ENCODE measurements around the gene PRLH. TPM values are rescaled to one million over a fixed set of nuclear protein-coding genes. Genes with fewer than 3 reads are reported as not detected.

PRLH gene
- total RNA-seq, 6 experiments from 2014 or later = not detected

- Mint-ChIP-seq H3K4me1 (ENCODE audit: low read depth) (peaks cover 23% of the 10 kb centered on the region), H3K4me3 (no peak overlapping the region), H3K9me3 (no peaks in the 10 kb centered on the region), H3K27me3 (ENCODE audit: insufficient read depth) (no peaks in the 10 kb centered on the region; the same call in 1 of the 2 replicates), H3K36me3 (ENCODE audit: low read depth) (peaks cover 42% of the 10 kb centered on the region), H3K27ac (no peak overlapping the region)
- TF ChIP-seq CTCF (IDR thresholded peaks at IDR 0.05) = no peak
- DNase-seq = no peak
These were observed 35.6 kb upstream of the PRLH start for GRCh38 chr2:237530472-237531433.

GRCh38 chr2:237532160-237532559, 34.2 kb upstream of the PRLH start:
- H3K4me1 Mint-ChIP-seq (ENCODE audit: low read depth) = peaks cover 23% of the 10 kb centered on the region
- H3K9me3 Mint-ChIP-seq = no peaks in the 10 kb centered on the region
- no peak overlapping the region for H3K27ac Mint-ChIP-seq
- peaks cover 35% of the 10 kb centered on the region for H3K36me3 Mint-ChIP-seq (ENCODE audit: low read depth)
- H3K4me3 Mint-ChIP-seq = no peak overlapping the region
- H3K27me3 Mint-ChIP-seq (ENCODE audit: insufficient read depth) = no peaks in the 10 kb centered on the region; the same call in 1 of the 2 replicates
- no peak for DNase-seq
- TF ChIP-seq CTCF (IDR thresholded peaks at IDR 0.05) = no peak

GRCh38 chr2:237533668-237534161, 32.7 kb upstream of the PRLH start:
- no peaks in the 10 kb centered on the region; the same call in 1 of the 2 replicates for H3K27me3 Mint-ChIP-seq (ENCODE audit: insufficient read depth)
- no peak for DNase-seq
- peaks cover 23% of the 10 kb centered on the region for H3K4me1 Mint-ChIP-seq (ENCODE audit: low read depth)
- H3K9me3 Mint-ChIP-seq = no peaks in the 10 kb centered on the region
- TF ChIP-seq CTCF (IDR thresholded peaks at IDR 0.05) = no peak
- H3K36me3 Mint-ChIP-seq (ENCODE audit: low read depth) = peaks cover 30% of the 10 kb centered on the region
- H3K27ac Mint-ChIP-seq = no peak overlapping the region
- H3K4me3 Mint-ChIP-seq = no peak overlapping the region

- DNase-seq = no peak
- no peak for TF ChIP-seq CTCF (IDR thresholded peaks at IDR 0.05)
- Mint-ChIP-seq H3K27me3 (ENCODE audit: insufficient read depth) (no peaks in the 10 kb centered on the region; the same call in 1 of the 2 replicates), H3K9me3 (no peaks in the 10 kb centered on the region), H3K36me3 (ENCODE audit: low read depth) (peaks cover 26% of the 10 kb centered on the region), H3K27ac (no peak overlapping the region), H3K4me1 (ENCODE audit: low read depth) (peaks cover 23% of the 10 kb centered on the region), H3K4me3 (no peak overlapping the region)
These were observed 32.0 kb upstream of the PRLH start for GRCh38 chr2:237534380-237534779.

- no peak for DNase-seq
- Mint-ChIP-seq H3K36me3 (ENCODE audit: low read depth) (peaks cover 25% of the 10 kb centered on the region), H3K27ac (no peak overlapping the region), H3K4me1 (ENCODE audit: low read depth) (peaks cover 33% of the 10 kb centered on the region), H3K9me3 (no peaks in the 10 kb centered on the region), H3K27me3 (ENCODE audit: insufficient read depth) (0 out of 2 replicates have a peak, but pooled peaks cover 6% of the 10 kb centered on the region), H3K4me3 (no peak overlapping the region)
- no peak for TF ChIP-seq CTCF (IDR thresholded peaks at IDR 0.05)
These were observed 30.8 kb upstream of the PRLH start for GRCh38 chr2:237535385-237536082.
